GM19397 (cell line): ENCODE results near the gene SERPINE1.
"Not testable (repeated sequence)": the region's sequence is repeated elsewhere in the genome, so short reads cannot be mapped to it uniquely, and the experiment has no call there.

Experiments used
- ATAC-seq: cut with Tn5 transposase; IDR thresholded peaks from one replicate; pipeline ENCODE4 v1.9.1; 2021; ENCODE audit warnings: mild to moderate bottlenecking, moderate library complexity; ENCODE audit not compliant: unreplicated experiment

Gene SERPINE1

DNA sequence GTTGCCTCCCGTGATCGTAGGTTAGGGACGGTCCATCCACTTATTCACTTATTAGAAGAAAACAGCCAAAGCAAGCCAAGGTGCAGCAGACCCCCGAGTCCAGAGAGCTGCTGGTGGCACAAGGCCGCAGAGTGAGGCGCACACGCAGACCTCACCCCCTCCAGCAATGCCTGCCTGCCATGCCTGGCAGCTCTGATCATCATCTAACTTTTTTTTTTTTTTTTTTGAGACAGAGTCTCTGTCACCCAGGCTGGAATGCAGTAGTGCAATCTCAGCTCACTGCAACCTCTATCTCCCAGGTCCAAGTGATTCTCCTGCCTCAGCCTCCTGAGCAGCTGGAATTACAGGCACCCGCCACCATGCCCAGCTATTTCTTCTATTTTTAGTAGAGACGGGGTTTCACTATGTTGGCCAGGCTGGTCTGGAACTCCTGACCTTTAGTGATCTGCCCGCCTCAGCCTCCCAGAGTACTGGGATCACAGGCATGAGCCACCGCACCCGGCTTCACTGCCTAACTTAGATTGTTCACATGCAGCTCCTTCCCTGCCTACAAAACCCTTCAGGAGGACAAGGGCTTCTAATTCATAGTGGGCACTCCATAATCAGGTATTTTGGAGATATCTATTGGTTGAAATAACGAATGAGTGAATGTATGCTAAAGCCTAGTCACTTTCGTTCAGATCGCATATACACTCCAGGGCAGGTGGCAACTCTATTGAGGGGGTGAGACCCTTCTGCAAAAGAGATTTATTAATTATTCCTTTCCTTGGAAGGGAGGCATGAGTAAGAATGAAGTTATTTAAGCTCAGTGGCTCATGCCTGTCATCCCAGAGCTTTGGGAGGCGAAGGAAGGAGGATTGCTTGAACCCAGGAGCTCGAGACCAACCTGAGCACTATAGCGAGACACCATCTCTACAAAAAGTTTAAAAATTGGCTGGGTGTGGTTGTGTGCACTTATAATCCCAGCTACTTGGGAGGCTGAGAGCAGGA lies 25.8 kb upstream of the SERPINE1 start:
- no peak for ATAC-seq

DNA sequence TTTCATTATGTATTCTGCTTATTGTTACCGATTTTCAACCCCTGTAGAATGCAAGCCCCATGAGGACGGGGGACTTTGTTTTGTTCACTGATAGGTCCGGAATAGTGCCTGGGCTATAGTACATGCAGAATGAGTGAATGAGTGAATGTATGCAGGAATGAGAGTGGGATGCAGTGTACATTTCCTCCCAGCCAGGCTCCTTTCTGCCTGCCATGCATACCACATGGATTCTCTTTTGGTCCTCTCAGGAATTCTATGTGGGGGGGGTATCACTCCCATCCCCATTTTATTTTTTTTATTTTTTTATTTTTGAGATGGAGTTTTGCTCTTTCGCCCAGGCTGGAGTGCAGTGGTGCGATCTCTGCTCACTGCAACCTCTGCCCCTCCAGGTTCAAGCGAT lies 24.9 kb upstream of the SERPINE1 start:
- ATAC-seq: no peak

DNA sequence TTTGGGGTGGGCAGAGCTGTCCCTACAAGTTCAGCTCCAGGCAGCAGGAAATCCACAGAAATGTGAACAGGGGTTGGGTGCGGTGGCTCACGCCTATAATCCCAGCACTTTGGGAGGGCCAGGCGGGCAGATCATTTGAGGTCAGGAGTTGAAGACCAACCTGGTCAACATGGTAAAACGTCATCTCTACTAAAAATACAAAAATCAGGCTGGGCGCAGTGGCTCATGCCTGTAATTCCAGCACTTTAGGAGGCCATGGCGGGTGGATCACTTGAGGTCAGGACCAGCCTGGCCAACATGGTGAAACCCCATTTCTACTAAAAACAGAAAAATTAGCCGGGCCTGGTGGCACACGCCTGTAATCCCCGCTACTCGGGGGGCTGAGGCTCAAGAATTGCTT lies 23.2 kb upstream of the SERPINE1 start:
- ATAC-seq: not testable (repeated sequence)

DNA sequence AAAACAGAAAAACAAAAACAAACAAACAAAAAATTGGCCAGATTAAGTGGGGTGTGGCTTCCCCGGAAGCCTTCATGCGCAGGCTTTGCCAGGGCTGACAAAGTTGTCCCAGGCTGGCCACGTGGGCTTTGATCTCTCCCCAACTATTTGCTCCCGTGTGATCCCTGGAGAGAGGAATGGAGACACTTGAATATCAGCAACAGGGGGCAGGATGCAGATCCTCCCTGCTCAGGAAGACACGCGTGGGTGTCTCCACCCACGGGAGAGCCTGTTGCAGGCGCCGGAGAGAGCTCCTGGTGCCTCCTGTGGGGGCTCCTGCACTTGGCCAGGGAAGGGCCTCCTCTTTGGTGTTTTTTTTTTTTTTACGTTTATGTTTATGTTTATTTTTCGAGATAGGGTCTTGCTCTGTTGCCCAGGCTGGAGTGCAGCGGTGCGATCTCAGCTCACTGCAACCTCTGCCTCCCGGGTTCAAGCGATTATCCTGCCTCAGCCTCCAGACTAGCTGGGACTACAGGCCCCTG lies 22.7 kb upstream of the SERPINE1 start:
- no peak for ATAC-seq

DNA sequence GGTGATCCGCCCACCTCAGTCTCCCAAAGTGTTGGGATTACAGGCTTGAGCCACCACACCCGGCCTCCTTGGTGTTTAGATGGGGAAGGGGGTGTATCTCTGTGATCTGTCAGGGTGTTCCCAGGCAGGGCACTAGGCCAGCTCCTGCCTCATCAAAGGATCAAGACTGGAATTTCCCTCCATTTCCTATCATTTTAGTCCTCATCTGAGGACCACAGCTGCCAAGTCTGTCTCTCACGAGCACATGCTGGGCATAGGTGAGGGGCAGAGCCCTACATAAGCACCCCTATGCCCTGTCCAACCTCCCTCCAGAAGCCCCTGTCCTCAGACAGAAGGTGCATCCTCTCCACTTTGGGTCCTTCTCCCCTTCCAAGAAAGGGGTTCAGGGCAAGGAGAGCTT lies 22.1 kb upstream of the SERPINE1 start:
- ATAC-seq: no peak

DNA sequence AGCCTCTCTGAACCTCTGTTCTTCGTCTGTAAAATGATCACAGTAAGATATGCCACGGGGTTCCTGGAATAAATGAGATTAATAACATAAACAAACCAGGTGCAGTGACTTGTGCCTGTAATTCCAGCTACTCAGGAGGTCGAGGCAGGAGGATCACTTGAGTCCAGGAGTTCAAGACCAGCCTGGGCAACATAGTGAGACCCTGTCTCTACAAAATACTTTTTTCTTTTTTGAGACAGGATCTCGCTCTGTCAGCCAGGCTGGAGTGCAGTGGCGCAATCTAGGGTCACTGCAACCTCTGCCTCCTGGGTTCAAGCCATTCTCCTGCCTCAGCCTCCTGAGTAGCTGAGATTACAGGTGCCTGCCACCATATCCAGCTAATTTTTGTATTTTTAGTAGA lies 21.7 kb upstream of the SERPINE1 start:
- ATAC-seq: not testable (repeated sequence)

DNA sequence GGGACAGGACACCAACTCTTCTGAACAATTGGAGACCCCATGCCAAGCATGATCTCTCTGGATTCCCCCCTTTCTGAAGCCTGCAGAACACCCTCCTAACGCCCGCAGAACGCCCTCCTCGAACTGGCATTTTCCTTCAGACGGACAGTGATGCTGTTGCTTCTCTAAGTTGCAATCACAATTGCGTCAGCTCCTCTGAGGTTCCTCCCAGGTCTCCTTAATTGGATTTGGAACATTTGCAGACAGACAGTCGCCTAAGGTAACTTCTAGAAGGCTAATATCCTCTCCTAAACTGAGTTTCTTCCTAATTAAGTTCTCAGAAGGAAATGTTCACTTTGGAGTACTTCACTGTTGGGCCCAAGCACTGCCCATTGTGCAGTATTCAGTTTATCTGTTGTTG lies 20.5 kb upstream of the SERPINE1 start:
- no peak for ATAC-seq

DNA sequence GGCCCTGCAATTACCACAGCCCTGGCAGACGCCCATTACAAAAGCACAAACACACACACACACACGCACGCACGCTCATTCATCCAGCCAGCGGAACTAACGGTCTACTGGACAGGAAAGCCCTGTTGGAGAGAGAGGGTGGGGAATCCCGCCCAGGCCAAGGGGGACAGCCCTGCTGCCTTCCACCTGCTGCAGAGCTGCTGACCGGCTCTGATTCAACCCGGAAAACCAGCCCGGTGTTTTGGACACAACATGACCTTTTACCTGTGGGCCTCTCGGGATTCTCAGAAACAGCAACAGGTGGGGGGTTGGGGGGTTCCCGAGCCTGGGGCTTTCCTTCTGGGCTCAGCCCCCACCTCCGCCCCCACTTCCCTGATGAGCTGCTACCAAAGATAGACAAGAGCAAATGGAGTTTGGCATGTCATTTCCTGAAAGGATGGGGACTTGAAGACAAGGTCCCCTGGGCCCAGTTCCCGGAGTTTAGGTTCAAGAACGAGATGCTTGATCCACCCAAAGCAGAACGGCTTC lies 18.5 kb upstream of the SERPINE1 start:
- ATAC-seq: no peak

DNA sequence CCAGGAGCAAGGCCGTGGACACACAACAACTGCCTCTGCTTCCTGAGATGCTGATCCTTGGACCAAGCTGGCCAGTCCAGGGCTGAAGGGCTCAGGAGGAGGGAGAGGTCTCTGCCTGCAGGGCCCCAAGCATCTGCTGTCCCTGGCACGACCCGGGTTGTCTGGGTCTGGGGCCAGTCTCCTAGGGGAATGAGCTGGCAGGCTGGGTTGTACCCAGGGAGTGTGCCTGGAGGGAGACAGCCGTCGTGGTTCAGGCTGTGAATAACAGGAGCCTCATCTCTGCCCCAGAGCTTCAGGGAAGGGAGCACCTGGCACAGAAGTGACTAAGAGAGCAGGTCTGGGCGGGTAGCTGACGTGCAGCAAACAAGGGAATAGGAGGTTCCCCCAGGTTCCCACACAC lies 17.9 kb upstream of the SERPINE1 start:
- ATAC-seq: no peak

DNA sequence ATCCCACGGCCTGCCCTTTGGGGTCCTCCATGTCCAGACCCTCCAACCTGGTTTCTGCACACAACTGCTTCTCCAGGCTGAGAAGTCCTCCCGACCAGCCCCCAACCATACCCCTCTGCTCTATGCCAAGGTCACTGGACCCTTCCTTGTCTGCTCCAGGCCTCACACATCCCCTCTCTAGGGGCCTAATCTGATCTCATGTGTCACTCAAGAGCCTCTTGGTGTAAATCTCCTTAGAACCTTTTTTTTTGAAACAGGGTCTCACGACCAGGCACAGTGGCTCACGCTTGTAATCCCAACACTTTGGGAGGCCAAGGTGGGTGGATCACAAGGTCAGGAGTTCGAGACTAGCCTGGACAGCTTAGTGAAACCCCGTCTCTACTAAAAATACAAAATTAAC lies 17.5 kb upstream of the SERPINE1 start:
- no peak for ATAC-seq

DNA sequence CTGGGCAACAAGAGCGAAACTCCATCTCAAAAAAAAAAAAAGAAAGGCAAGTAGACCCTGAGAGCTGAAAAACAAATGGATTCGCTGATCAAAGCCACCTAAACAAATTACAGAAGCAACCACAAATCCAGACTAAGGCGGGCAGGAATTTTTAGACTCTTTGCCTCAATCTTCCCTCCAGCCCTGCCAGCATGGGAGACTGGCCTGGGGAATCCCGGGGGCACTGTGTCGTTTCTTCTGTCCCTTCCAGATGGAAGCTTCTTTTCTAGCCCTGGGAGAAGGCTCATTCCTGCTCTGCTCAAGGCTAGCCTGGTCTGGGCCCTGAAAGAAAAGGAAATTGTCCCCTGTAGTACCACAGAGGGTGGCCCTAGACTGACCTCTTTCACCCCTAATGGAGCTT lies 15.6 kb upstream of the SERPINE1 start:
- no peak for ATAC-seq

DNA sequence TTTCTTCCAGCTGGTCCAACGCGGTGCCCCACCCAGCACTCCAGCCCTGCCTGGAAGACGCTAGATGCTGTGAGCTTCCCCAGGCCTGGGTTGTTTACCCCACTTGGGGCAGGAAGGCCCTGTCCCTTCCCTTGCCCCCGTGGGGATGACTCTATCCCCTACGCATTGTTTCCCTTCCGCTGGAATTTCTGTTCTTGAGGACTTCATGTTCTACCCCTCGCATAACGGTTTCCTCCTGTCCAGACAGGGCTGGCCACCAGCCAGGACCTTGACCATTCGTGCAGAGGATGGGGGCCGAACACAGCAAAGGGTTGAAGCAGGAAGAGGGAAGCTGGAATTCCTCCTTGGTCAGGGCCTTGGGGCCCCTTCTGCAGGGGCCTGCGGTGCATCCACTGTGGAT lies 14.7 kb upstream of the SERPINE1 start:
- no peak for ATAC-seq

DNA sequence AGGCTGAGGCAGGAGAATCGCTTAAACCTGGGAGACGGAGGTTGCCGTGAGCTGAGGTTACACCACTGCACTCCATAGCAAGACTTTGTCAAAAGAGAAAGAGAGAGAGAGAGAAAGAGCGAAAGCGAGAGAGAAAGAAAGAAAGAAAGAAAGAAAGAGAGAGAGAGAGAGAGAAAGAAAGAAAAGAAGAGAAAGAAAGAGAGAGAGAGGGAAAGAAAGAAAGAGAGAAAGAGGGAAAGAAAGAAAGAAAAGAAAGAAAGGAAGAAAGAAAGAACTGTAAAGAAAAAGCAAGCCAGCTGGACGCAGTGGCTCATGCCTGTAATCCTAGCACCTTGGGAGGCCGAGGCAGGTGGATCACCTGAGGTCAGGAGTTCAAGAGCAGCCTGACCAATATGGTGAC lies 13.8 kb upstream of the SERPINE1 start:
- not testable (repeated sequence) for ATAC-seq

DNA sequence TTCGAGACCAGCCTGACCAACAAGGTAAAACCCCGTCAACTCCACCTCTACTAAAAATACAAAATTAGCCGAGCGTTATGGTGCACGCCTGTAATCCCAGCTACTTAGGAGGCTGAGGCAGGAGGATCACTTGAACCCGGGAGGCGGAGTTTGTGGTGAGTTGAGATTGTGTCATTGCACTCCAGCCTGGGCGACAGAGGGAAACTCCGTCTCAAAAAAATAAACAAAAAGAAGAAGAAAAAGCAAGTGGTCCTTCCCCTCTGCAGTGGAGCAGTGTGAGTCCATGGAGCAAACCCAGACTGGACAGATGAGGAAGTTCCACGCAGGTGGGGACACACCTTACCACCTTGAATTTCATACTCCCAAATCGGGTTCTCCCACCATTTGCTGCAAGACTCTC lies 13.1 kb upstream of the SERPINE1 start:
- no peak for ATAC-seq

DNA sequence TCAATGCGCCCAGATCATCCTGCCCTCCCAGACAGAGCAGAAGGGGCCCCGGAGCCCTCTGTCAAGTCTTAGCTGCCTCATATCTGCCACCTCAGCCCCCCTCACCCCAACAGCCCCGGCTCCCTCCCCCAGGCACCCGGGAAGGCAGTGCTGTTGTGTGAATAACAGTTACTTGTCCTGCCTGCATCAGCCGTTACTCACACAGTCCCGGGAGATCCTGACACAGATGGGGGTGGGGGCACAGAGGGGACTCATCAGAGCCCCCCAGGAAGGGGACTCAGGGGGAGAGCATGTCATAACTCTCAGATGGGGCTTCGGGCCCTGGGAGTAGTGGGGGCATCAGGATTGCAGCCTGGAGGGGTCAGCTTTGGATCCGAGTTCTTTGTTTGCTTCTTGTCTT lies 12.4 kb upstream of the SERPINE1 start:
- no peak for ATAC-seq

DNA sequence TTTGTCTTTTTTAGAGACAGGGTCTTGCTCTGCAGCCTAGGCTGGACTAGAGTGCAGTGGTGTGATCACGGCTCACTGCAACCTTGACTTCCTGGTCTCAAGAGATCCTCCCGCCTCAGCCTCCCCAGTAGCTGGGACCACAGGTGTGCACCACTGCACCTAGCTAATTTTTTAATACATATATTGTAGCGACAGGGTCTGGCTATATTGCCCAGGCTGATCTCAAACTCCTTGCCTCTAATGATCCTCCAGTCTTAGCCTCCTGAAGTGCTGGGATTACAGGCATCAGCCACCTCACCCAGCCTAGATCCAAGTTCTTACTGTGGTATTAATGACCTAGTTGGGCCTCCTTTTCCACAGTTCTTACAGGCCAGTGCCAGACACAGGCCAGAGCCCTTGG lies 11.7 kb upstream of the SERPINE1 start:
- ATAC-seq: no peak

DNA sequence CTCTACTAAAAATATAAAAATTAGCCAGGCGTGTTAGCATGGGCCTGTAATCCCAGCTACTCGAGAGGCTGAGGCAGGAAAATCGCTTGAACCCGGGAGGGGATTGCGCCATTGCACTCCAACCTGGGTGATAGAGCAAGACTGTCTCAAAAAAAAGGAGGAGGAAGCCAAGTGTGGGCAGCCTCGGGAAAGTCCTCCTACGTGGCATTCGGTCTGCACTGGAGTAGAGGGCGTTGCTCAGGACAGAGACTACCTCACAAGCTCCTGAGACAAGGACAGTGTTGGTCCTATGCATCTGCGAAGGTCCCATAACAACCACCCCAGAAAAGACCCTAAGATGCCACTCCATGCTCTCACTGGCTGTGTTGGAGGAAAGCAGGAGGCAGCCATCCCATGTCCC lies 10.0 kb upstream of the SERPINE1 start:
- ATAC-seq: no peak

DNA sequence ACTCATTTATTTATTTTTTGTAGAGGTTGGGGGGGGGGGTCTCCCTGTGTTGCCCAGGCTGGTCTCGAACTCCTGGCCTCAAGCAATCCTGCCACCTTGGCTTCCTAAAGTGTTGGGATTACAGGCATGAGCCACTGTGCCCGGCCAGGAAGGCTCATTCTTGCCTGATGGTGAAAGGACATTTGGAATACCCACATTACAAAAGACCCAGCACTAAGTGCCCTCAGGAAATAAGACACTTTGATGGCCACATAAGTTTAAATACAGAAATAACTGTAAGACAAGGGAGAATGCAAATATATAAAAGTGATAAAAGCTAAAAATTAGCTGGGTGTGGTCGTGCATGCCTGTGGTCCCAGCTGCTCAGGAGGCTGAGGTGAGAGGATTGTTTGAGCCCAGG lies 8.0 kb upstream of the SERPINE1 start:
- ATAC-seq: no peak

DNA sequence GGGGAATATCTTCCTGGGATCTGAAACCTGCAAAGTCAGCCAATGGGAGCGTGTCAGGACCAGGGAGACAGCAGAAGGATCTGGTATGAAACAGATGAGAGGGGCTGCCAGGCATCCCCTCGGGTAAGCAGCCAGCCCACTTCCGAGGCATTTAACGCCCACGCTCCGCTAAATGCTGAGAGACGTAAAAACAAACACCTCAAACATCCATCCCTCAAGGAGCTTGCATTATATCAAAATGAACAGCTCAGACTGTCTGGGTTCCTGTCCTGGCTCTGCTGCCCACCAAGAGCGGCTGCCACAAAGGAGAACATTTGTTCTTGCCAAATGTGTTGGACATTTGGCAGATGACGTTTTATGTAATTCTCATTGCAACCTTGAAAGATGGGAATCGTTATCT lies 7.0 kb upstream of the SERPINE1 start:
- no peak for ATAC-seq

DNA sequence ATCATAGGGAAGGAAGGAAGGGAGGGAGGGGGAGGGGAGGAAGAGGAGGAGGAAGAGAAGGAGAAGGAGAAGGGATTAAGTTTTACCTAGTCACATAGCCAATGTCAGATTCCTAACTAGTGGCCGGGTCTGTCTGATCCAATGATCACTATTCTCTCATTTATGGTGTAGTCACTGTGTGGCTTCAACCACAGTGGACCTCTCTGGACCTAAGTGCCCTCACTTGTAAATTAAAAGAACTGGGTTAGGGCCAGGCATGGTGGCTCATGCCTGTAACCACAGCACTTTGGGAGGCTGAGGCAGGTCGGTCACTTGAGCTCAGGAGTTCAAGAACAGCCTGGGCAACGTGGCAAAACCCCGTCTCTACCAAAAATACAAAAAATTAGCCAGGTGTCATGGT lies 6.6 kb upstream of the SERPINE1 start:
- no peak for ATAC-seq

DNA sequence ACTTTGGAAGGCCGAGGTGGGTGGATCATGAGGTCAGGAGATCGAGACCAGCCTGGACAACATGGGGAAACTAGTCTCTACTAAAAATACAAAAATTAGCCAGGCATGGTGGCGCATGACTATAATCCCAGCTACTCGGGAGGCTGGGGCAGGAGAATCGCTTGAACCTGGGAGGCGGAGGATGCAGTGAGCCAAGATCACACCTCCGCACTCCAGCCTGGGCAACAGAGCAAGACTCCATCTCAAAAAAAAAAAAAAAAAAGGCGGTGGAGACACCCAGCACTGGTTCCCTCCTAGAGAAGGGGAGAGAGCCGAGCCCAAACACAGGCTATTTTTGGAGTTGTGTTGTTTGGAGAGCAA lies 5.3 kb upstream of the SERPINE1 start:
- not testable (repeated sequence) for ATAC-seq
